TTC549 (cell line): ENCODE data around the gene LYZL1.
"Not testable (repeated sequence)": the region's sequence is repeated elsewhere in the genome, so short reads cannot be mapped to it uniquely, and the experiment has no call there.

Experiments used
- FAIRE-seq: peaks from 2 replicates; lab custom pipeline; 2012; peaks lifted over from hg19 to GRCh38; lab: Jason Lieb, UNC

LYZL1 gene

GRCh38 chr10:29288906-29289305, at the start of gene LYZL1:
Gene LYZL1, plus strand, starts transcription at chr10:29289070. Its CDS starts 2,798 bp downstream, at chr10:29291868.
- FAIRE-seq = not testable (repeated sequence)

GRCh38 chr10:29239569-29240472, 49.0 kb upstream of the LYZL1 start:
- peak; percentile 97 for FAIRE-seq

- FAIRE-seq = no peak
Observed at GRCh38 chr10:29240986-29241660, 47.7 kb upstream of the LYZL1 start.

- FAIRE-seq = no peak
Observed at GRCh38 chr10:29241925-29242324, 46.9 kb upstream of the LYZL1 start.

GRCh38 chr10:29243066-29243465, 45.8 kb upstream of the LYZL1 start:
- FAIRE-seq = no peak

GRCh38 chr10:29243750-29244149, 45.1 kb upstream of the LYZL1 start:
- no peak for FAIRE-seq

GRCh38 chr10:29244978-29245377, 43.9 kb upstream of the LYZL1 start:
- FAIRE-seq = no peak

GRCh38 chr10:29245476-29245875, 43.4 kb upstream of the LYZL1 start:
- FAIRE-seq = no peak

GRCh38 chr10:29246449-29246848, 42.4 kb upstream of the LYZL1 start:
- peak; percentile 97 for FAIRE-seq

- FAIRE-seq = no peak
Observed at GRCh38 chr10:29248158-29248557, 40.7 kb upstream of the LYZL1 start.

GRCh38 chr10:29249018-29249417, 39.9 kb upstream of the LYZL1 start:
- FAIRE-seq = peak; percentile 97

- FAIRE-seq = no peak
Observed at GRCh38 chr10:29250066-29250465, 38.8 kb upstream of the LYZL1 start.

- peak; percentile 71 for FAIRE-seq
Observed at GRCh38 chr10:29252811-29253689, 35.8 kb upstream of the LYZL1 start.

GRCh38 chr10:29253690-29254029, 35.2 kb upstream of the LYZL1 start:
- FAIRE-seq = no peak

GRCh38 chr10:29254123-29255046, 34.5 kb upstream of the LYZL1 start:
- FAIRE-seq = no peak

GRCh38 chr10:29255104-29255503, 33.8 kb upstream of the LYZL1 start:
- no peak for FAIRE-seq

GRCh38 chr10:29256019-29256418, 32.9 kb upstream of the LYZL1 start:
- no peak for FAIRE-seq

- peak; percentile 99 for FAIRE-seq
Observed at GRCh38 chr10:29256586-29256985, 32.3 kb upstream of the LYZL1 start.

GRCh38 chr10:29257106-29257783, 31.6 kb upstream of the LYZL1 start:
- FAIRE-seq = no peak

- no peak for FAIRE-seq
Observed at GRCh38 chr10:29257784-29258135, 31.1 kb upstream of the LYZL1 start.

GRCh38 chr10:29259498-29259897, 29.4 kb upstream of the LYZL1 start:
- FAIRE-seq = no peak
